ENCODE data around the gene NPAS3.
A peak's percentile ranks its signal among the peaks of the same experiment; 100 is the strongest.

Gene NPAS3

GRCh38 chr14:33696165-33696564, 757.5 kb downstream of the NPAS3 start:
- DNase-seq: no peak

GRCh38 chr14:33699300-33699983, 760.8 kb downstream of the NPAS3 start:
- no peak for DNase-seq

GRCh38 chr14:33700052-33700451, 761.4 kb downstream of the NPAS3 start:
- no peak for DNase-seq

DNA sequence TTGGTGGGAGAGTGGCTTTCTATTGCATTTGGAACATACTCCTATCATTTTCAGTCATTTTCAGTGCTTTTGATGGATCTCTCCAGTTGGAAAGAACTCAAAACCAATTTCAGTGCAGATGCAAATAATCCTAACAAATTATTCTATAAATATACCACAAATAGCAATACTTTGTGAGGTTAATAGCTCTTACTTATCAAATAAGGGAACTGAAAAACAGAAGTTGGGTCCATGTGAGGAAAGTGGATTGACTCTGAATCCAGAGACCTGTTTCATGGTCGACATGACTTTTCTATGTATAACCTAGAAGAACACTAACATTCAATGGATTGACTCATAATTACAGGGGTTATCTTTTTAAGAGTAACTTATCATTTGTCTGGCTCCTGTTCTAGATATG, 763.6 kb downstream of the NPAS3 start:
- DNase-seq: no peak

DNA sequence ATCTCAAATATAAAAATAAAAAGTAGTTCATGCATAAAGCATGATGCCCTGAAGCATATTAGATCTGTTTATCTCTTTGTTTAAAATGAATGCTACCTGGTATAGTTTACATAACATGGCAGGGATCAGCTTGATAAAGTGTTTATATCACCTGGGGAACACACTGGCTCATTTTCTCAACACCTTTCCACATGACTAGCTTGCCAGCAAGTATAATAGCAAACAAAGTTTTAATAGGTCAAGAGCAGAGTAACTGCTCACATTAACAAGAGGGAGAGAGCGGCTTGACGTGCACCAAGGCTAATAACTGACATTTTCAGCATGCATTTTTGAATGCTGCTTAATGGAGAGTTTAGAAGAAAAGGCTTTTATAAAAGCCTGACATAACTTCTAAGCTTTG, 765.8 kb downstream of the NPAS3 start:
- no peak for DNase-seq

GRCh38 chr14:33705490-33705889, 766.8 kb downstream of the NPAS3 start:
- no peak for DNase-seq

DNA sequence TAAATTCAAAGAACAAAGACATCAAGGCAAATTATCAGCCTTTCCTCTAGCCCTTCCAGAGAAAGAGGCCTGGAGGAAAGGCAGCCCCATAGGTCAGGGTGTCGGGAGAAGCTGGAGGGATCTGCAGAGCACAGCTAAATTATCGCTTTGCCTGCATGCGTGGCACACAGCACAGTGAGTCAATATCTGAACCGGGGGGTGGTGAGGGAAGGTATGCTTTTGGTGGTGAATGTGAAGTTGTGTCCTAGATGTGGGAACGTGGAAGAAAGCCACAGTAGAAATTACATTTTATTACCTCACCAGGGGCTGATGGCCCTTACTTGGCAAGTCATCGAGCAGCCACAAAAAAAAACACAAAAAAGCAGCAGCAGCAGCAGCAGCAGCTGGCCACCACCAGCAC, 769.0 kb downstream of the NPAS3 start:
- DNase-seq: no peak

GRCh38 chr14:33709283-33709682, 770.6 kb downstream of the NPAS3 start:
- DNase-seq: no peak

DNA sequence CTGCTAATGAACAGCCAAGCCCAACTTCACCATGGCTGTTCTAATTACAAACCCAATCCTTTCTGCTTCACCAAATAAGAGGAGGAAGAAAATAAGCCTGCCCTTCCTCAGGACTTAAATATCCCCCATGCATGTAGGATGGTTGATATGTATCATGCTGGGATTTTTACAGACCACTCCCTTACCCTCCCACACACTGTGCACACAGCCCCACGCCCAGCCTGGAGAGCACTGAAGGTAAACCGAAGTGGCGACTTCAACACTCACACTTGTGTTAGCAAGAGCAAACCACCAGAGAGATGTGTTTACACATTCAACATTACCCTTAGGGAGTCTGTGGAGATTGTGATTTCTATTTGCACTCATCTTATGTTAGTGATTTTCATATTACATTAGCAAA, 771.0 kb downstream of the NPAS3 start:
- no peak for DNase-seq

- DNase-seq: no peak
These were observed 771.6 kb downstream of the NPAS3 start for GRCh38 chr14:33710273-33710672.

DNA sequence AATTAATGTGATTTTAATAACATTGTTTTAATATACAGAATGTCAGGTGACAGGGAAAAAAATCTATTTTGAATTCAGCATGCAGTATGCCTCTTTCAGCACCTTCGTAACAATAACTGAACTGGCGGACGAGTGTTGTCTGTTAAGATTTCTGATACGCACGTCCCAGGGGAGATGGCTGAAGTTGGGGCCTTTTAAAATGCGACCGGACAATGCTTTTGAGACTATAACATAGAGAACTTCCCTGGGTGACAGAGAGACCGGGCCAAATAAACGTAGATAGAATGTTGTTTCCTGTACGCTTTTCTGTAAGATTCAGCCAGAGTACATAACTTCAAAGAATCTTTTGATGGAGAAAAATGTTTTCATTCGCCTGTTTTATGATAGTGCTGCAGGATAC, 772.5 kb downstream of the NPAS3 start:
- no peak for DNase-seq

GRCh38 chr14:33711811-33712216, 773.1 kb downstream of the NPAS3 start:
- DNase-seq: no peak

- no peak for DNase-seq
These were observed 776.0 kb downstream of the NPAS3 start for GRCh38 chr14:33714527-33715226.

DNA sequence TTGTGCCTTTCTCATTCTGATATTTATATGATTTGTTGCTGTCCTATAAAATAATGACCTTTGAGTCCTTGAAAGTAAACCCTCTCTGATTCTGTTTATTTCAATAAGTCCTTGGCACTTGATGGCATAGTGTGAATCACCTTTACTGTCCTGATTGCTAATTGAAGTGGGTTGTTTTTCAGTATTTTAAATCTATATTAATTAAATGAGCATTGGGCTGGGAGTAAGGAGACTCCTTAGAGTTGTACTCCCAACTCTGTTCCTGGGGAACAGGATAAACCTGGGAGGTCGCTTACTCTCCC, 776.5 kb downstream of the NPAS3 start:
- no peak for DNase-seq

- no peak for DNase-seq
These were observed 778.2 kb downstream of the NPAS3 start for GRCh38 chr14:33716921-33717320.

DNA sequence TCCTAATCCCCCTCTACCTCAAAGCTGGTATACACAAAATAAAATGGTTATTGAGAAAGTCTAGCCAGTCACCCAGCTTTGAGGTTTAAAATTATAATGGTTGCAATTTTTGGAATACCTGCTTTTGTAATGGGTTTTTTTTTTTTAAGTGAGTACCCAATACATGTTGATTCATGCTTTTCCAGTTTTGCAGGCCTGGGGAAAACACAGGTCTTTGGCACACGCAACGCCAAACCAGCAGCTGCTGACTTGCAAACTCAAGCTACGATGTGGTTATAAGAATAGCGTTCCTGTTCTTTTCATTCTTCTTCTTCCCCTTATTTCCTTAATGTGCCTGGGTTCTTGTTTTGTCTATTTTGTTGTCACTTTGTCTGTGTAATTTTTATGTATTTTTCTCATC, 779.2 kb downstream of the NPAS3 start:
- DNase-seq: no peak

GRCh38 chr14:33720284-33720787, 781.7 kb downstream of the NPAS3 start:
- no peak for DNase-seq

GRCh38 chr14:33726685-33727084, 788.0 kb downstream of the NPAS3 start:
- no peak for DNase-seq

- DNase-seq: no peak
These were observed 788.9 kb downstream of the NPAS3 start for GRCh38 chr14:33727606-33728005.

DNA sequence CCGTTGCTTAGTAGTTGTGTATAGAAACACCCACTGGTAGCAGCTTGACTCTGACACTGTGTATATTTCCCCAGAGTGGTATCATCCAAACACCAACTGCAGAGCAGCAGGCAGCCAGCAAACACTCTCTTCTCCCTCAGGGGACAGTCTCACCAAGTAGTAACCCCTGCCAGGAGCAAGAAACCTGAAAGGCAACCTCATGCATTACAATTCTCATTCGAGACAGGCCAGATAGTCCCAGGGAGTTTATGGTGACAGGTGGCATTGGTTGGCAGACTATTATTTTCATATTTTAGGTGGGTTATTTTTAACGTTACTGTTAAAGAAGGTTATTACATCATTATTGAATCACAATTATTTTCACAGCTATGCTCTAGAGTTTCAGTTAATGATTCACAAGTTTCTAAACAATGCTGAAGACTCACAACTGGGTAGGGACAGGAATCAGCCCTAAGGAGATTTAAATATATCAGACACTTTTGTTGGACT, 789.4 kb downstream of the NPAS3 start:
- no peak for DNase-seq

DNA sequence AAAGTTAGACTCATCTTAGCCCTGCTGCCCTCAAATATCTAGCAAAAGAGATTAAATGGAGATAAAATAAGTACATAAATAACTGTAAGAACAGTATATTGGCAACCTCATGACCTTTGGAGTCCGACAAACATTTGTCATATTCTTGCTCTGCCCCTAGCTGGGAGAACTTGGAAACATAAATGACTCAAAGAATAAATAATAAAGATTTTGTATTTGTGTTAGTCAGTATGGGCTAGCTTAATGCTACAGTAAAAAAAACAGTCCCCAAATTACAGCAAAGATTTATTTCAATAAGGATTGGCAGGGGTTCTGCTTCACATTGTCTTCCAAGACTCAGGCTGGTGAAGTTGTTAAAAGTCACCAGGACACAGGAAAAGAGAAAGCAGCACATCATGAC, 791.5 kb downstream of the NPAS3 start:
- DNase-seq: no peak

DNA sequence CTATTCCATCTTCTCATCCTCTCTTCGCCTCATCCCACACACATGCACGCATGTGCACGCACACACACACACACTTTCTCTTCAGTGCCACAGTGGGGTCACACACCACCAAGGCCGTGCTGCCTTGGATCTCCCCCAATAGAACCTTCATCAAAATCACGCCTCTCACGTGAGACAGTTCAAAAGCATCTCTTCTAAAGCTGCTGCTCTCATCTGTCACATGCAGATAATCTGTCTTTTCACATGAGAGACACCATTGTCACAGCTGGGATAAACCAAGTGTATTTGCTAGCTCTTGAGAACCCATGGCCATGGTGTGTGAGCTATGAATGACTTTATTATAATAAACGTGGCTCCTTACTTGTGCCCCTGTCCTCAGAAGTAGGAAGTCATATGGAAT, 793.5 kb downstream of the NPAS3 start:
- no peak for DNase-seq

DNA sequence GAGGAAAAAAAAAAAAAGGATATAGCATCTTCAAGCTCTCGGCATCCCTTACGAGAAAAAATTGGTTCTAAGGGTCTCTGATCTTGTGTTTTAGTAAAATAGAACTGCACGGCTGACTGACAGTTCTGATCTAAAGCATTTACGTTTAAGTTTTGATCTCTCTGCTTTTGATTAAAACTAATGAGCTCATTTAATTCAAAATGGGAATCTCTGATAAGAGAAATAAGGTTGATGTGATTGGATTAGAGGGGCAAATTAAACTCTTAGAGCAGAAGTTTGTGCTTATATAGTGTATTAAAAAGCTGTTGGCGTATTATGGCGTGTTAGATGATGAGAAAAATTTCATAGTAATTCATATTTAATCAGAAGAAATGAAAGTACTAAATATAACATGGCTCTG, 794.6 kb downstream of the NPAS3 start:
- DNase-seq: no peak

DNA sequence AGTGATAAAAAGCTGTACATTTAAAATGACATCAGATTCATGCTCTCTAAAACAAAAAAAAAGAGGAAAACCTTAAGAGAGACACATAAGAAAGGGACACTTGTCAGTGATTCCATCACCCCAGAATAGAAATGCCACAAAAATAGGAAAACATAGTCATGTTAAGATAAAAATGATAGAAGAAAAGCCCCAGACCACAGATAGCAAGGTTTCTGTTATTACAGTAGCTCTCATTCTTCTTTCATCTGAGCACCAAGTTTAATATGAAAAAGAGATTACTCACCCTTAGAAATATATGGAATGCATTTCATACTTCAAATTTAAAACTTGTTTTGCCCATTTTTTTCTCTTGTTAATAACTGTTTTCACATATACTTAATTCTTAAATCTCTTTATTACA, 795.0 kb downstream of the NPAS3 start:
- DNase-seq: peak; percentile 2

DNA sequence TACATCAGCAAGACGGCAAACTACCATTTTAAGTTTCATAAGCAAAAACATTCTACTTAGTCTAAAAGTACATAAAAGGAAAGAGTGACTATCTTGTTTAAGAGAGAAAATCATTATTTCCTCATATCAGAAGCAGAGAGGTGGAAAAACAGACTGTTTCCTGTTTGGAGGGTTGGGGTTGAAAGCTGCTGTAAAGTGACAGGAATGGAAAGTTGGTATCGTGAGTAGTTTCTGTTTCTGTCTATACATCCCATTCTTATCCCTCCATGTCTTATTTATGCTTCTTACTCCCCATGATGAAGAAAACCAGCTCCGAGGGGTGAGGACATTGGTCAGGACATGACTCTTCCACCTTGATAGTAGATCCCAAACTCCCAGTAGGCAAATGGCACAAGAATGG, 795.7 kb downstream of the NPAS3 start:
- DNase-seq: peak; percentile 31
